Tibial nerve (tissue), 3 donors: ENCODE results near the gene KLHL25.

ENCODE experiments used
- POLR2A ChIP-seq, 2 donors: fragments of 450-650 bp; IDR thresholded peaks; one replicate each; pipeline ENCODE4 v1.6.1; 2017; ENCODE audit warnings: antibody characterized with exemption in 2 of 2, mild to moderate bottlenecking in 2 of 2, moderate library complexity in 2 of 2
- TF ChIP-seq, protein P1 (sequence below), 5 experiments: fragments of 200-600 bp in 3 of 5; fragments of 450-650 bp in 2 of 5; sonication (generic) in 3 of 5; IDR thresholded peaks; one replicate each; pipeline ENCODE4 v1.5.1; 2016 to 2019; ENCODE audit warnings: antibody characterized with exemption in 5 of 5, mild to moderate bottlenecking in 3 of 5, moderate library complexity in 2 of 5

GRCh38 chr15:85752124-85752475, 42.6 kb downstream of the KLHL25 start:
- no peak for TF ChIP-seq POLR2A (IDR thresholded peaks at IDR 0.05)
- TF ChIP-seq, protein P1, sequence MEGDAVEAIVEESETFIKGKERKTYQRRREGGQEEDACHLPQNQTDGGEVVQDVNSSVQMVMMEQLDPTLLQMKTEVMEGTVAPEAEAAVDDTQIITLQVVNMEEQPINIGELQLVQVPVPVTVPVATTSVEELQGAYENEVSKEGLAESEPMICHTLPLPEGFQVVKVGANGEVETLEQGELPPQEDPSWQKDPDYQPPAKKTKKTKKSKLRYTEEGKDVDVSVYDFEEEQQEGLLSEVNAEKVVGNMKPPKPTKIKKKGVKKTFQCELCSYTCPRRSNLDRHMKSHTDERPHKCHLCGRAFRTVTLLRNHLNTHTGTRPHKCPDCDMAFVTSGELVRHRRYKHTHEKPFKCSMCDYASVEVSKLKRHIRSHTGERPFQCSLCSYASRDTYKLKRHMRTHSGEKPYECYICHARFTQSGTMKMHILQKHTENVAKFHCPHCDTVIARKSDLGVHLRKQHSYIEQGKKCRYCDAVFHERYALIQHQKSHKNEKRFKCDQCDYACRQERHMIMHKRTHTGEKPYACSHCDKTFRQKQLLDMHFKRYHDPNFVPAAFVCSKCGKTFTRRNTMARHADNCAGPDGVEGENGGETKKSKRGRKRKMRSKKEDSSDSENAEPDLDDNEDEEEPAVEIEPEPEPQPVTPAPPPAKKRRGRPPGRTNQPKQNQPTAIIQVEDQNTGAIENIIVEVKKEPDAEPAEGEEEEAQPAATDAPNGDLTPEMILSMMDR (IDR thresholded peaks at IDR 0.05) = no peak
